PC-3 (cell line): ENCODE results near the gene CASQ1. TPM values are rescaled to one million over a fixed set of nuclear protein-coding genes. Genes with fewer than 3 reads are reported as not detected.

ENCODE experiments used
- ATAC-seq: fragments of 200-7000 bp; cut with Tn5 transposase; 2 replicates; pipeline ENCODE4 v1.9.1; 2020; ENCODE audit warnings: mild to moderate bottlenecking, moderate library complexity
- BruUV-seq: library from RNA; stranded (reverse); fragments of 400-500 nt; replicated peaks from 2 replicates; lab custom pipeline; 2021; lab: Mats Ljungman, UMichigan
- CTCF ChIA-PET: fragments of 300-600 bp; sonication (Branson Sonifier 250); formaldehyde crosslinking; loops from one replicate; lab custom pipeline; 2022; ENCODE audit warnings: antibody characterized with exemption; lab: Charles Lee
- POLR2A ChIA-PET: fragments of 300-600 bp; sonication (Branson Sonifier 250); formaldehyde crosslinking; loops from one replicate; lab custom pipeline; 2022; ENCODE audit warnings: antibody characterized with exemption; ENCODE audit not compliant: unreplicated experiment; lab: Charles Lee
- DNase-seq: peaks from one replicate; pipeline ENCODE4 v3.0.0-alpha.2; 2015
- H2AFZ ChIP-seq: fragments of 300-600 bp; sonication (generic); 2 replicates; pipeline ENCODE4 v1.6.0; 2016; ENCODE audit warnings: antibody characterized with exemption, low read length
- H3F3A ChIP-seq: fragments of 300-600 bp; sonication (generic); one replicate; pipeline ENCODE4 v1.6.0; 2017; ENCODE audit warnings: antibody characterized with exemption, low read length, control low read depth, mild to moderate bottlenecking; ENCODE audit not compliant: unreplicated experiment
- H3K27ac ChIP-seq: fragments of 300-600 bp; sonication (generic); 2 replicates; pipeline ENCODE4 v1.5.1; 2016; ENCODE audit warnings: mild to moderate bottlenecking, low read length
- H3K27me3 ChIP-seq: fragments of 300-600 bp; sonication (generic); 2 replicates; pipeline ENCODE4 v1.6.1; 2016; ENCODE audit warnings: low read length, mixed read lengths
- H3K36me3 ChIP-seq: fragments of 300-600 bp; sonication (generic); 2 replicates; pipeline ENCODE4 v1.6.1; 2016; ENCODE audit warnings: low read depth, mixed run types, low read length, mixed read lengths
- H3K4me1 ChIP-seq: fragments of 300-600 bp; sonication (generic); 2 replicates; pipeline ENCODE4 v1.5.1; 2016; ENCODE audit warnings: low read length; ENCODE audit not compliant: insufficient read depth
- H3K4me2 ChIP-seq: fragments of 300-600 bp; sonication (generic); 2 replicates; pipeline ENCODE4 v1.6.0; 2016; ENCODE audit warnings: low read length
- H3K4me3 ChIP-seq: fragments of 300-600 bp; sonication (generic); 2 replicates; pipeline ENCODE4 v1.5.1; 2016; ENCODE audit warnings: mild to moderate bottlenecking, low read length, mixed read lengths
- H3K79me2 ChIP-seq: fragments of 300-600 bp; sonication (generic); 2 replicates; pipeline ENCODE4 v1.6.1; 2017; ENCODE audit warnings: low read length, mixed read lengths
- H3K9ac ChIP-seq: fragments of 300-600 bp; sonication (generic); 2 replicates; pipeline ENCODE4 v1.6.0; 2016; ENCODE audit warnings: mild to moderate bottlenecking, low read length
- H3K9me2 ChIP-seq: fragments of 300-600 bp; sonication (generic); replicated peaks from 2 replicates; pipeline ENCODE4 v1.6.1; 2016; ENCODE audit warnings: mixed run types, low read length, mixed read lengths
- H3K9me3 ChIP-seq: fragments of 300-600 bp; sonication (generic); 2 replicates; pipeline ENCODE4 v1.6.1; 2016; ENCODE audit warnings: low read length, mixed read lengths
- H4K20me1 ChIP-seq: fragments of 300-600 bp; sonication (generic); 2 replicates; pipeline ENCODE4 v1.6.1; 2016; ENCODE audit warnings: low read length, mixed read lengths
- EZH2 ChIP-seq: fragments of 300-600 bp; sonication (generic); IDR thresholded peaks from one replicate; pipeline ENCODE4 v1.6.1; 2017; ENCODE audit warnings: antibody characterized with exemption, mild to moderate bottlenecking, low read length; ENCODE audit not compliant: unreplicated experiment
- EZH2phosphoT487 ChIP-seq: fragments of 300-600 bp; sonication (generic); IDR thresholded peaks from 2 replicates; pipeline ENCODE4 v1.6.1; 2018; ENCODE audit warnings: mild to moderate bottlenecking, antibody characterized with exemption, low read length, borderline replicate concordance
- intact Hi-C: fragments of 100-400 bp; cut with micrococcal nuclease; formaldehyde crosslinking; loops from 2 replicates; pipeline ENCODE4 v1.9.0; 2023
- total RNA-seq: library from RNA; depleted of rRNA; stranded (reverse); fragments of >200 nt; gene quantifications from 2 replicates; pipeline ENCODE4 v1.2.3, GENCODE V29; 2014
- TF ChIP-seq, protein P1 (sequence below): fragments of 300-600 bp; sonication (generic); conservative IDR thresholded peaks from 2 replicates; pipeline ENCODE4 v1.5.1; 2017; ENCODE audit warnings: antibody characterized with exemption, low read depth, mild to moderate bottlenecking, low read length

CASQ1 gene
- total RNA-seq, 1 experiment from 2014 or later: not detected

DNA sequence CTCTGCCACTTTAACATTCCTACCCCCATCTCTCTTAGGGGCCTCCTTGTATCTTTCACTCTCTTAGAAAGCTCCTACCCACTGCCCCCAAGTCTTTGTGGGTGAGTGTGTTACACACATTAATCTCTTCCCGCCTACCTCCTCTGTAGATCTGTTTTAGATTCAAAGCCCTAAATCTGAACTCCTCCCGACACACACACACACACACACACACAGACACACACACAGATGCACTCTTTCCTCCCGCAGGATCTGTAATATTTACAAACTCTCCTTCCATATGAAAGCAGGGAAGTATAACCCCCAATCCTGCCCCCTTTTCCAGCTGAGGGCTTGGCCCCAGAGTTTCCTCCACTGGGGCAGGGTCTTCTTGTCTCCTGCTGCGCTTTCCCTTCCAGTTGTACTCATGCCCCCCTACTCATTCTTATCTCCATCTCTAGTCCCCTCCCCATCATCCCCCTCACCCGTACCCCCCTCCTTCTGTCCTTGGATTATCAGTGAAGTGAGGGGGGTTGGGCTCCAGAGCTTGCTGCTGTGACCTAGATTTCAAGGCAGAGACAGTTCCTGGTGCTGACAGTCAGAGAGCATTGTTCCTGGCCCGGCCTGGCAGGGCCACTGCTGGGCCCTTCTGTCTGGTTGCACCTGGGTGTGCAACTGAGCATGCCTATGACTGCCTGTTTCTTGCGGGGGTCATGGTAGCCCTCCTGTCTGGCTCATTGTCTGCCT is 19.1 kb downstream of the CASQ1 start:
- Histone ChIP-seq H3K27me3 (no peaks in the 10 kb centered on the region), H3K27ac (no peak overlapping the region), H3K9me2 (no peaks in the 10 kb centered on the region), H2AFZ (no peak overlapping the region), H3K4me1 (peaks cover 19% of the 10 kb centered on the region), H3K36me3 (peaks cover 48% of the 10 kb centered on the region), H3K9ac (no peak overlapping the region), H3F3A (no peaks in the 10 kb centered on the region), H3K9me3 (no peaks in the 10 kb centered on the region), H3K79me2 (peaks cover 57% of the 10 kb centered on the region), H3K4me3 (no peak overlapping the region), H4K20me1 (peaks cover 27% of the 10 kb centered on the region; the same call in 1 of the 2 replicates), H3K4me2 (no peak overlapping the region)
- ChIA-PET CTCF (interaction anchor here (2.1 kb wide), 1 partner anchor 16 kb away, joined by 5 read pairs; no protein-coding TSS in a partner anchor), POLR2A (no interaction called here)
- DNase-seq: no peak
- no TSS peak for BruUV-seq
- ATAC-seq: no peak
- TF ChIP-seq EZH2: no peak
- TF ChIP-seq, protein P1, sequence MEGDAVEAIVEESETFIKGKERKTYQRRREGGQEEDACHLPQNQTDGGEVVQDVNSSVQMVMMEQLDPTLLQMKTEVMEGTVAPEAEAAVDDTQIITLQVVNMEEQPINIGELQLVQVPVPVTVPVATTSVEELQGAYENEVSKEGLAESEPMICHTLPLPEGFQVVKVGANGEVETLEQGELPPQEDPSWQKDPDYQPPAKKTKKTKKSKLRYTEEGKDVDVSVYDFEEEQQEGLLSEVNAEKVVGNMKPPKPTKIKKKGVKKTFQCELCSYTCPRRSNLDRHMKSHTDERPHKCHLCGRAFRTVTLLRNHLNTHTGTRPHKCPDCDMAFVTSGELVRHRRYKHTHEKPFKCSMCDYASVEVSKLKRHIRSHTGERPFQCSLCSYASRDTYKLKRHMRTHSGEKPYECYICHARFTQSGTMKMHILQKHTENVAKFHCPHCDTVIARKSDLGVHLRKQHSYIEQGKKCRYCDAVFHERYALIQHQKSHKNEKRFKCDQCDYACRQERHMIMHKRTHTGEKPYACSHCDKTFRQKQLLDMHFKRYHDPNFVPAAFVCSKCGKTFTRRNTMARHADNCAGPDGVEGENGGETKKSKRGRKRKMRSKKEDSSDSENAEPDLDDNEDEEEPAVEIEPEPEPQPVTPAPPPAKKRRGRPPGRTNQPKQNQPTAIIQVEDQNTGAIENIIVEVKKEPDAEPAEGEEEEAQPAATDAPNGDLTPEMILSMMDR: no peak
- TF ChIP-seq EZH2phosphoT487: no peak
- intact Hi-C loops: no loop called here

DNA sequence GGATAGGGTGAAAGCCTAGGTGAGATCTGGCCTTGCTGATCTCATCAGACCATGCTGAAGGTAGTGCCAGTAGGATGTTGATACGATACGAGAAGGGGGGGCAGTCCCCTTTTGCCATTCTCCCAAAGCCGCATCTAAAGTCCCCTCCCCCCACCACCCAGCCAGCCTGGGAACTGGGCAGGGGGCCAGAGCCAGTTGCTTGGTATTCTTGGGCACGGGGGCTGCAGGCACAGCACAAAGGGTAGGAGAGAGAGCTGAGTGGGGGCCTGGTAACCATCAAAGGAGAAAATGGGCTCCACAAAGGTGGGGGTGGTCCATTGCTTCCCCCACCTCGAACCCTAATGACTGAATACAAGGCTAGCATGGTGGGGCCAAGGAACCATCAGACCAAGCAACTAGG is 20.2 kb downstream of the CASQ1 start:
- TF ChIP-seq, protein P1: no peak
- no peak for TF ChIP-seq EZH2phosphoT487
- TF ChIP-seq EZH2: no peak
- no TSS peak for BruUV-seq
- H3K27ac ChIP-seq: no peak overlapping the region
- ATAC-seq: no peak
- H3K36me3 ChIP-seq: peaks cover 58% of the 10 kb centered on the region
- no peaks in the 10 kb centered on the region for H3K9me2 ChIP-seq
- peaks cover 54% of the 10 kb centered on the region for H3K79me2 ChIP-seq
- no peak overlapping the region for H3K4me3 ChIP-seq
- no peak overlapping the region for H3K4me2 ChIP-seq
- peaks cover 14% of the 10 kb centered on the region for H3K4me1 ChIP-seq
- no peaks in the 10 kb centered on the region for H3K27me3 ChIP-seq
- no peak for DNase-seq
- ChIA-PET POLR2A (no interaction called here), CTCF (interaction anchor here (1.3 kb wide), 1 partner anchor 17 kb away, joined by 3 read pairs; no protein-coding TSS in a partner anchor)
- intact Hi-C loops: no loop called here
- no peak overlapping the region for H2AFZ ChIP-seq
- H3K9me3 ChIP-seq: no peaks in the 10 kb centered on the region
- H4K20me1 ChIP-seq: peaks cover 27% of the 10 kb centered on the region; the same call in 1 of the 2 replicates
- no peaks in the 10 kb centered on the region for H3F3A ChIP-seq
- H3K9ac ChIP-seq: no peak overlapping the region
